Liver (tissue), 9 donors: ENCODE data around the gene MYO7A. TPM values are rescaled to one million over a fixed set of nuclear protein-coding genes. Genes with fewer than 3 reads are reported as not detected.

Source experiments
- DNase-seq: peaks from one replicate; pipeline ENCODE4 v3.0.0-alpha.2; 2017; ENCODE audit warnings: low spot score
- H3K27ac ChIP-seq, 2 donors: one replicate each; pipeline ENCODE4 v1.7.0; 2013; ENCODE audit warnings: inconsistent platforms in 2 of 2, low read length in 2 of 2, control low read depth in 1 of 2, low read depth in 1 of 2, mild to moderate bottlenecking in 1 of 2
- H3K27me3 ChIP-seq, 4 donors: one replicate each; pipeline versions ENCODE4 v1.6.1 to v1.7.0; 2013; ENCODE audit warnings: low read length in 3 of 4, inconsistent platforms in 1 of 4, mild to moderate bottlenecking in 1 of 4, moderate library complexity in 1 of 4; ENCODE audit not compliant: control insufficient read depth in 4 of 4, insufficient read depth in 4 of 4
- H3K36me3 ChIP-seq, 4 donors: one replicate each; pipeline versions ENCODE4 v1.6.1 to v1.7.0; 2013; ENCODE audit warnings: low read length in 3 of 4, mild to moderate bottlenecking in 3 of 4, low read depth in 1 of 4, moderate library complexity in 1 of 4; ENCODE audit not compliant: control insufficient read depth in 4 of 4, insufficient read depth in 3 of 4
- H3K4me1 ChIP-seq, 4 donors: one replicate each; pipeline versions ENCODE4 v1.6.1 to v1.7.0; 2013; ENCODE audit warnings: low read length in 3 of 4, mild to moderate bottlenecking in 3 of 4, moderate library complexity in 1 of 4; ENCODE audit not compliant: control insufficient read depth in 4 of 4, insufficient read depth in 4 of 4
- H3K4me3 ChIP-seq, 3 donors: one replicate each; pipeline versions ENCODE4 v1.6.1 to v1.7.0; 2013; ENCODE audit warnings: low read length in 3 of 3, control low read depth in 1 of 3, low read depth in 1 of 3, mild to moderate bottlenecking in 1 of 3
- H3K9ac ChIP-seq, 2 donors: one replicate each; pipeline ENCODE4 v1.7.0; 2013; ENCODE audit warnings: low read length in 2 of 2, mild to moderate bottlenecking in 2 of 2, moderate library complexity in 2 of 2, control low read depth in 1 of 2, low read depth in 1 of 2
- H3K9me3 ChIP-seq, 4 donors: one replicate each; pipeline versions ENCODE4 v1.6.1 to v1.7.0; 2013; ENCODE audit warnings: low read length in 3 of 4; ENCODE audit not compliant: control insufficient read depth in 4 of 4
- CTCF ChIP-seq: fragments of 150-350 bp; IDR thresholded peaks from 2 replicates; pipeline ENCODE4 v1.5.1; 2017; ENCODE audit warnings: improper control_type of control experiment, low read depth, low read length; ENCODE audit not compliant: missing input control
- EGR1 ChIP-seq, 2 donors: IDR thresholded peaks; 2 replicates each; pipeline ENCODE4 v1.6.1; 2016 to 2018; ENCODE audit warnings: antibody characterized with exemption in 2 of 2, low read depth in 2 of 2
- FOXA1 ChIP-seq: IDR thresholded peaks from 2 replicates; pipeline ENCODE4 v1.6.1; 2016; ENCODE audit warnings: antibody characterized with exemption
- FOXA2 ChIP-seq: IDR thresholded peaks from 2 replicates; pipeline ENCODE4 v1.6.1; 2016; ENCODE audit warnings: antibody characterized with exemption
- GABPA ChIP-seq, 2 donors: IDR thresholded peaks in 1 of 2; conservative IDR thresholded peaks in 1 of 2; 2 replicates each; pipeline ENCODE4 v1.6.1; 2016; ENCODE audit warnings: antibody characterized with exemption in 2 of 2, mild to moderate bottlenecking in 1 of 2, moderate library complexity in 1 of 2
- HNF4A ChIP-seq, 2 donors: conservative IDR thresholded peaks; 2 replicates each; pipeline ENCODE4 v1.6.1; 2016; ENCODE audit warnings: antibody characterized with exemption in 2 of 2, mild to moderate bottlenecking in 2 of 2
- HNF4G ChIP-seq: IDR thresholded peaks from 2 replicates; pipeline ENCODE4 v1.6.1; 2016; ENCODE audit warnings: antibody characterized with exemption
- JUND ChIP-seq, 2 donors: IDR thresholded peaks; 2 replicates each; pipeline ENCODE4 v1.6.1; 2016; ENCODE audit warnings: antibody characterized with exemption in 2 of 2
- MAX ChIP-seq: IDR thresholded peaks from 2 replicates; pipeline ENCODE4 v1.6.1; 2016; ENCODE audit warnings: antibody characterized with exemption
- NR2F2 ChIP-seq: IDR thresholded peaks from 2 replicates; pipeline ENCODE4 v1.6.1; 2016; ENCODE audit warnings: antibody characterized with exemption
- RAD21 ChIP-seq, 2 donors: IDR thresholded peaks; 2 replicates each; pipeline ENCODE4 v1.6.1; 2016; ENCODE audit warnings: antibody characterized with exemption in 2 of 2, mild to moderate bottlenecking in 2 of 2
- REST ChIP-seq: IDR thresholded peaks from 2 replicates; pipeline ENCODE4 v1.6.1; 2016; ENCODE audit warnings: antibody characterized with exemption, mild to moderate bottlenecking
- RXRA ChIP-seq, 2 donors: IDR thresholded peaks; 2 replicates each; pipeline ENCODE4 v1.6.1; 2017 to 2018; ENCODE audit warnings: antibody characterized with exemption in 2 of 2, mild to moderate bottlenecking in 1 of 2
- TAF1 ChIP-seq: conservative IDR thresholded peaks from 2 replicates; pipeline ENCODE4 v1.6.1; 2016; ENCODE audit warnings: antibody characterized with exemption, mild to moderate bottlenecking
- YY1 ChIP-seq: IDR thresholded peaks from 2 replicates; pipeline ENCODE4 v1.6.1; 2016; ENCODE audit warnings: antibody characterized with exemption, mild to moderate bottlenecking
- ZBTB33 ChIP-seq: IDR thresholded peaks from 2 replicates; pipeline ENCODE4 v1.6.1; 2016; ENCODE audit warnings: antibody characterized with exemption
- WGBS: extraction: QIAGEN DNeasy Blood & Tissue Kit; methylation state at CpG from one replicate; pipeline ENCODE4 v1.1.7; 2013; 5-methylcytosine and 5-hydroxymethylcytosine counted together
- polyA plus RNA-seq, 2 donors: library from polyadenylated mRNA; stranded (reverse) in 1 of 2; unstranded in 1 of 2; fragments of 200-250 nt in 1 of 2; fragments of >200 nt in 1 of 2; fragmentation: Nextera tagmentation in 1 of 2; extraction: Ambion mirVana in 1 of 2; gene quantifications; one replicate each; pipeline versions ENCODE4 v1.2.1 to v1.2.3, GENCODE V29; 2013 to 2015
- total RNA-seq, 2 donors: library from RNA; depleted of rRNA; stranded (reverse); fragments of >200 nt; gene quantifications; one replicate each; pipeline ENCODE4 v1.2.3, GENCODE V29; 2014
- donor health status: healthy.
- donor health status: healthy.
- donor health status: healthy.
- donor health status: healthy.
- donor health status: healthy.

The MYO7A gene
- total and polyA plus RNA-seq, 4 donors, result 7.3 to 33.6 (median 11.3) TPM

- TF ChIP-seq RXRA (IDR thresholded peaks at IDR 0.05) (no peak), JUND (IDR thresholded peaks at IDR 0.05) (no peak)
- WGBS, result 83% methylated on average over 4 of the region's 4 CpGs
- no peak for DNase-seq
- Histone ChIP-seq H3K9me3 (no peaks in the 10 kb centered on the region), H3K36me3 (peaks cover 5 to 36% (median 22%) of the 10 kb centered on the region in 4 donors), H3K27me3 (no peaks in the 10 kb centered on the region), H3K4me3 (no peak overlapping the region), H3K9ac (no peak overlapping the region), H3K27ac (no peak overlapping the region), H3K4me1 (peaks cover 11 to 44% (median 37%) of the 10 kb centered on the region in 4 donors)
Measured at GRCh38 chr11:77125695-77126094, 2.4 kb upstream of the MYO7A start.

- H3K27ac ChIP-seq, result no peak overlapping the region
Measured at GRCh38 chr11:77126156-77126775, 1.8 kb upstream of the MYO7A start.

More at GRCh38 chr11:77126156-77126775, 1.8 kb upstream of the MYO7A start:
- Histone ChIP-seq H3K4me3 (no peak overlapping the region), H3K27me3 (no peaks in the 10 kb centered on the region), H3K36me3 (peaks cover 4 to 30% (median 17%) of the 10 kb centered on the region in 4 donors), H3K4me1 (peaks cover 13 to 50% (median 43%) of the 10 kb centered on the region in 4 donors), H3K9ac (peak overlapping the region in 1 of 2 donors; percentile 20), H3K9me3 (no peaks in the 10 kb centered on the region)
- 60% methylated on average over 17 of the region's 17 CpGs for WGBS
- DNase-seq, result no peak
- TF ChIP-seq CTCF (no peak), EGR1 (IDR thresholded peaks at IDR 0.05; ENCODE audit: low read depth in 2 of 2) (no peak), HNF4A (conservative IDR thresholded peaks at IDR 0.05) (no peak), MAX (no peak), NR2F2 (no peak), RAD21 (IDR thresholded peaks at IDR 0.05) (no peak), HNF4G (no peak), FOXA2 (no peak), FOXA1 (no peak), RXRA (IDR thresholded peaks at IDR 0.05) (no peak), YY1 (no peak), REST (no peak), GABPA (IDR thresholded peaks at IDR 0.05 in 1 of 2, conservative IDR thresholded peaks at IDR 0.05 in 1 of 2) (no peak), ZBTB33 (no peak), JUND (IDR thresholded peaks at IDR 0.05) (no peak), TAF1 (no peak)
